GM13976 (cell line): ENCODE data around the gene SERPINB6.
"Not testable (repeated sequence)": the region's sequence is repeated elsewhere in the genome, so short reads cannot be mapped to it uniquely, and the experiment has no call there.

Experiments
- DNase-seq: peaks from one replicate; pipeline ENCODE4 v3.0.0; 2012; ENCODE audit warnings: low spot score
- in situ Hi-C: fragments of 300-500 bp; cut with MboI; formaldehyde crosslinking; loops from one replicate; pipeline ENCODE4 v1.12.0; 2022; ENCODE audit warnings: low sequenced_read_pairs, mixed read lengths, inconsistent platforms; ENCODE audit not compliant: unreplicated experiment
- TF ChIP-seq, protein P1 (sequence below): IDR thresholded peaks from 2 replicates; pipeline ENCODE4 v1.5.1; 2012; ENCODE audit warnings: borderline replicate concordance, mild to moderate bottlenecking; ENCODE audit not compliant: insufficient read depth; ENCODE audit errors: extremely low read depth, missing control alignments, control extremely low read depth

SERPINB6 gene

DNA sequence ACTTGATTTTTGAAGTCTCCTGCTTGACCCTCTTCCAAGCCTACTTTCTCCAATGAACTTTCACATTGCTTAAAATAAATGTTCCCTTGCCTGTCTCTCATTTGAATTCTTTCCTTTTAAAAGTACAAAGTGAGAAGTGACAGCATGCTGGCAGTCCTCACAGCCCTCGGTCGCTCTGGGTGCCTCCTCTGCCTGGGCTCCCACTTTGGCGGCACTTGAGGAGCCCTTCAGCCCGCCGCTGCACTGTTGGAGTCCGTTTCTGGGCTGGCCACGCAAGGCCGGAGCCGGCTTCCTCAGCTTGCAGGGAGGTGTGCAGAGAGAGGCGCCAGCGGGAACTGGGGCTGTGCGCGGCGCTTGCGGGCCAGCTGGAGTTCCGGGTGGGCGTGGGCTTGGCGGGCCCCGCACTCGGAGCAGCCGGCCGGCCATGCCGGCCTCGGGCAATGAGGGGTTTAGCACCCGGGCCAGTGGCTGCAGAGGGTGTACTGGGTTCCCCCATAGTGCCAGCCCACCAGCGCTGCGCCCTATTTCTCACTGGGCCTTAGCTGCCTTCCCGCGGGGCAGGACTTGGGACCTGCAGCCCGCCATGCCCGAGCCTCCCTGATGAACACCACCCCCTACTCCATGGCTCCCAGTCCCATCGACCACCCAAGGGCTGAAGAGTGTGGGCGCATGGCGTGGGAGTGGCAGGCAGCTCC lies 31.9 kb downstream of the SERPINB6 start:
- in situ Hi-C loops = loop anchor here (10.0 kb wide), 1 partner anchor 155 kb away; no protein-coding TSS in a partner anchor
- DNase-seq = no peak
- TF ChIP-seq, protein P1, sequence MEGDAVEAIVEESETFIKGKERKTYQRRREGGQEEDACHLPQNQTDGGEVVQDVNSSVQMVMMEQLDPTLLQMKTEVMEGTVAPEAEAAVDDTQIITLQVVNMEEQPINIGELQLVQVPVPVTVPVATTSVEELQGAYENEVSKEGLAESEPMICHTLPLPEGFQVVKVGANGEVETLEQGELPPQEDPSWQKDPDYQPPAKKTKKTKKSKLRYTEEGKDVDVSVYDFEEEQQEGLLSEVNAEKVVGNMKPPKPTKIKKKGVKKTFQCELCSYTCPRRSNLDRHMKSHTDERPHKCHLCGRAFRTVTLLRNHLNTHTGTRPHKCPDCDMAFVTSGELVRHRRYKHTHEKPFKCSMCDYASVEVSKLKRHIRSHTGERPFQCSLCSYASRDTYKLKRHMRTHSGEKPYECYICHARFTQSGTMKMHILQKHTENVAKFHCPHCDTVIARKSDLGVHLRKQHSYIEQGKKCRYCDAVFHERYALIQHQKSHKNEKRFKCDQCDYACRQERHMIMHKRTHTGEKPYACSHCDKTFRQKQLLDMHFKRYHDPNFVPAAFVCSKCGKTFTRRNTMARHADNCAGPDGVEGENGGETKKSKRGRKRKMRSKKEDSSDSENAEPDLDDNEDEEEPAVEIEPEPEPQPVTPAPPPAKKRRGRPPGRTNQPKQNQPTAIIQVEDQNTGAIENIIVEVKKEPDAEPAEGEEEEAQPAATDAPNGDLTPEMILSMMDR = no peak

DNA sequence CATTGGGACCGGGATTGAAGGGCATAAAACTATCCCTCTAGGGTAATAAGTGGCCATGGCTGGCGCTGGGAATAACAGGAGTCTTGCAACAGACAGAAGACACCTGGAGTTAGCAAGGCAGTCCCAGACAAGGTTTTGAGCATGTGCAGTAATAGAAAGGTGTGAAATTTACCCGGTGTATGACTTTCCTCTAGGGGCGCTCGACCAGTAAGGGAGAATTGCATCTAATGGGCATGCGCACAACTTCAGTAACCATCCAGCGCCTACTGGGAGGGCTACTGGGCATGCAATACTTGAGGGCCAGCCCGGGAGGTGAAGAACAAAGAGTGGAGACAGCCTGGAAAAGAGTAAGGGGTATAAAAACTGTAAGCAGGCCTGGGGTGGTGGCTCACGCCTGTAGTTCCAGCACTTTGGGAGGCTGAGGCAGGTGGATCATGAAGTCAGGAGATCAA lies 32.7 kb downstream of the SERPINB6 start:
- no peak for DNase-seq
- in situ Hi-C loops = loop anchor here (10.0 kb wide), 1 partner anchor 154 kb away; no protein-coding TSS in a partner anchor
- TF ChIP-seq, protein P1 = no peak

DNA sequence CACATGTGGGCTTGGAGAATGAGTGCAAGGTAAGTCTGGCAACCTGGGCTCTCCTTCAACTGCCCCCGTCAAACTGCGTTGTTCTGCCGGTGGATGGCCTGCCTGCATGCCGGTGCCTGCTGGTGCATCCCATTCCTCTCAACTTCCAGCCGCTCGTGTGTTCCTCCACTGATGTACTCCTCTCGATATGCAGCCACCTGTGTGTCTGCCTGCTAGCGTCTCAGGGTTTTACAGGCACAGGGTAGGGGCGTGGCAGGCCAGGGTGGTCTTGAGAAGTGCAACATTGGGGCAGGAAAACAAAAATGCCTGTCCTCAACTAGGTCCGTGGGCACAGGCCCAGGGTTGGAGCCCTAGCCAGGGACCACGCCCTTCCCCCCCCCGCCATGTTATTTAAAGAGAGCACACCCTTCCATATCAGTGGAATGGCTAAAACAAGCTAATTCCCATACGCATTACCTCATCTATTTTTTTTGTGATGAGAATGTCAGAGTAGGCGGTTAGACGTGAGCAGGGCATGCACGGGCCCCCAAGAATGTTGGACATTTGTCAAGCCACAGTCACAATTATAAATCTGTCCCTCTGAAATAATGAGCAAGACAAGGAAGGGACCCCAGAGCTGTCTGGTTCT lies 33.2 kb downstream of the SERPINB6 start:
- in situ Hi-C loops = loop anchor here (10.0 kb wide), 1 partner anchor 153 kb away; no protein-coding TSS in a partner anchor
- TF ChIP-seq, protein P1 = no peak
- no peak for DNase-seq

DNA sequence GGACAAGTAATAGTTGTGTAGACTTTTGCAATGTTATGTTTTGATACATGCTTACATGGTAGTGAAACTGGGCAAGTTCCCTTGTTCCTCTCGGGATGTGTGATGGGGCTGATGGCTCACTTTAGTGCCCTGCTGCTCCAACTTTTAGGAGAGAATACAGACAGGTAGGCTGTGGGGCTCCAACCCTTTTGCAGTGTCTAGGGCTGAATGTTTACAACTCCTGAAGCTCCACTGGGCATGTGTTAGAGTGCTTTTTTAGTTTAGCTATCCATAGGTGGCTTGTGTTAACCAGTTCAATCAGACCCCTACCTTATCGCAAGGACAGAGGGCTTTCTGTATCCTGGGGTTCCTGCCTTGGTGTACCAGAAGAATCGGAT lies 33.8 kb downstream of the SERPINB6 start:
- TF ChIP-seq, protein P1 = no peak
- no peak for DNase-seq
- in situ Hi-C loops = loop anchor here (10.0 kb wide), 1 partner anchor 153 kb away; no protein-coding TSS in a partner anchor

DNA sequence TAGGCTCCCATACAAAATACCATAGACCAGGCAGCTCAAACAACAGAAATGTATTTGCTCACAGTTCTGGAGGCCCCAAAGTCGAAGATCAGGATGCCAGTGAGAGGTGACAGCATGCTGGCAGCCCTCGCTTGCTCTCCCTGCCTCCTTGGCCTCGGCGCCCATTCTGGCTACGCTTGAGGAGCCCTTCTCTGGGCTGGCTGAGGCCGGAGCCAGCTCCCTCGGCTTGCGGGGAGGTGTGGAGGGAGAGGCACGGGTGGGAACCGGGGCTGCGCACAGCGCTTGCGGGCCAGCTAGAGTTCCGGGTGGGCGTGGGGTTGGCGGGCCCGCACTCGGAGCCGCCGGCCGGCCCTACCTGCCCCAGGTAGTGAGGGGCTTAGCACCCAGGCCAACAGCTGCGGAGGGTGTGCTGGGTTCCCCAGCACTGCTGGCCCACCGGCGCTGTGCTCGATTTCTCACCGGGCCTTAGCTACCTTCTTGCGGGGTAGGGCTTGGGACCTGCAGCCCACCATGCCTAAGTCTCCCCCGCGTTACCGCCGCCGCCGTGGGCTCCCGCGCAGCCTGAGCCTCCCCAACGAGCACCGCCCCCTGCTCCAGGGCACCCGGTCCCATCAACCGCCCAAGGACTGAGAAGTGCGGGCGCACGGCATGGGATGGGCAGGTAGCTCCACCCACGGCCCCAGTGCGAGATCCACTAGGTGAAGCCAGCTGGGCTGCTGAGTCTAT lies 35.6 kb downstream of the SERPINB6 start:
- in situ Hi-C loops = loop anchor here (10.0 kb wide), 1 partner anchor 151 kb away; no protein-coding TSS in a partner anchor
- TF ChIP-seq, protein P1 = no peak
- no peak for DNase-seq

DNA sequence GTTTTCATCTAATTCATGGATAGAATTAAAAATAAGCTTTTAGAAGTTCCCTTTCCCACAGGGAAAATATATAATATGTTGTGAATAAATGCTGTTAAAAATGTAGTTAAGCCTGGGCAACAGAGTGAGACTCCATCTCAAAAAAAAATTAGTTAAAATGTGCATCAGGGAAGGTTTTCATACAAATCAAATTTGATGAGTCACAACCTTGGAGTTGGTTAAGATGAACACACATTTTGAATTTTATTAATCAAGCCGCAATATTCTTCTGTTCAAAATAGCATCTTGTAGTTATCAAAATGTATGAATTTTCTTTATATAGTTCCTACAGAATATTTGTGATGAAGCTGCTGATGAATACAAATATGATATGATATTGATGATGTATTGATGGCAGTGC lies 37.3 kb downstream of the SERPINB6 start:
- TF ChIP-seq, protein P1 = no peak
- in situ Hi-C loops = loop anchor here (10.0 kb wide), 1 partner anchor 149 kb away; no protein-coding TSS in a partner anchor
- DNase-seq = no peak

DNA sequence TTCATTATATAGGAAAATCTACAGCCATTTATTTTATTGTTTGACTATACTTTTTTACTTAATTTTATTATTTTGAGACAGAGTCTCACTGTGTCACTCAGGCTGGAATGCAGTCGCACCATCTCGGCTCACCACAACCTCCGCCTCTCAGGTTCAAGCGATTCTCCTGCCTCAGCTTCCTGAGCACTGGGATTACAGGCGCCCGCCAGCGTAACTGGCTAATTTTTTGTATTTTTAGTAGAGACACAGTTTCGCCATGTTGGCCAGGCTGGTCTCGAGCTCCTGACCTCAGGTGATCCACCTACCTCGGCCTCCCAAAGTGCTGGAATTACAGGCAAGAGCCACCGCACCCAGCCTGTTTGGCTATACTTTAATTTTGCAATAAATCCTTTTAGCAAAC lies 38.5 kb downstream of the SERPINB6 start:
- in situ Hi-C loops = loop anchor here (10.0 kb wide), 1 partner anchor 148 kb away; no protein-coding TSS in a partner anchor
- not testable (repeated sequence) for DNase-seq
